ENCODE measurements around the gene THSD8.

Gene THSD8

DNA sequence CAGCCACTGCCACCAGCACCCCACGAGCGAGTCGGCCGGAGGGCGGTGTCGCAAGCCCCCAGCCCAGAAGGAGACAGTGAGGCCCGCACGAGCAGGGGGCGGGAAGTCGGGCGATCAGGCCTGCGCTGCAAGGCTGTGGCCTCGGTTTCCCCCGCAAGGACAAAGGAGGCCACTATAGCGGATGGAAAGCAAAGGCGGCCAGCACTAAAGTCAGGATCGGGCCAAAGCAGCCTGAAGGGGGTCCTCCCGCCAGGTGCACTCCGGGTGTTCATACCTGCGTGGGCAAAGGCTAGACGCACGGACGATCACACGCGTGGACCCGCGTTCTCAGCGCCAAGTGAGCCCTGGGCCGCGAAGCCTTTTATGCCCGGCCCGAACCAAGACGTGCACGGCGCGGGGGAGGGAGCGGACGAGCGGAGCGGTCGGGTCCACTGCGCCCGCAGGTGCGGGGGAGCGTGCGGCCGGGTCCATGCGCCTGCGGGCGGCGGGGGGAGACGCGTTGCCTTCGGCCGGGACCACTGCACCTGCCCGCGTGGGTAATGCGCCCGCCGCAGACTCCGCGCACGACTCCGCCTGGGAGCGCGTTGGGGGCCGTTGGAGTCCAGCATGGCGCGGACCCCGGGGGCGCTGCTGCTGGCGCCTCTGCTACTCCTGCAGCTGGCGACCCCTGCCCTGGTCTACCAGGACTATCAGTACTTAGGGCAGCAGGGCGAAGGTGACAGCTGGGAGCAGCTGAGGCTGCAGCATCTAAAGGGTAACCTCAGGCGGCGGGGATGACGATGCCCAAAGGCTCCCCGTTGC lies at the start of gene THSD8, which contains the start of gene PRDX2:
Gene THSD8, plus strand, starts transcription at position 604 of the 801 bp plus-strand sequence. Its CDS starts 3 bp downstream, at position 607.
Gene PRDX2, minus strand, starts transcription at position 335 of the 801 bp plus-strand sequence. CDS start 539 bp downstream, outside the sequence.
- no peak for DNase-seq (ENCODE audit: low spot score)

DNA sequence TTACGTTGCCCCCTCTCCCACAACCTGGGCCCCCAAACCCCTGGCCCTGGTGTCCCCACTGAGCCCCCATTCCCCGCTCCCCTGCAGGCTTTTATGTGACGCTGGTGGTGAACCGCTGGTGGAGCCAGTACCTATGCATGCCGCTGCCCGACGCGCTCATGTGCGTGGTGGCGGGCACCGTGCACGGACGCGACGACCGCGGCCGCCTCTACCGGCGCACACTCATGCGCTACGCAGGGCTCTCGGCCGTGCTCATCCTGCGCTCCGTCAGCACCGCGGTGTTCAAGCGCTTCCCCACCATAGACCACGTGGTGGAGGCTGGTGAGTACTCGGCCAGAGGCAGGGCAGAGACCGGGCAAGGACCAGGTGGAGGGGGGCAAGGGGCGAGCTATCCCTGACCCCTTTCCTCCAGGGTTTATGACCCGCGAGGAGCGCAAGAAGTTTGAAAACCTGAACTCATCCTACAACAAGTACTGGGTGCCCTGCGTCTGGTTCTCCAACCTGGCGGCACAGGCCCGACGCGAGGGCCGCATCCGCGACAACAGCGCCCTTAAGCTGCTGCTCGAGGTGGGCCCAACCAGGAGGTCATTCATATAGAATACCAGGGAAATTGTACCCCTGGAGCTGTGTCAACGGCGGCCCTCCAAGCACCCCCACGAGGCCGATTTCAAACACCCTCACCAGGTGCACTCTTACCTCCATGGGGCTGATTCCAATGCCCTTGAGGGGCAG lies 47.2 kb upstream of the THSD8 start:
- no peak for DNase-seq (ENCODE audit: low spot score)

DNA sequence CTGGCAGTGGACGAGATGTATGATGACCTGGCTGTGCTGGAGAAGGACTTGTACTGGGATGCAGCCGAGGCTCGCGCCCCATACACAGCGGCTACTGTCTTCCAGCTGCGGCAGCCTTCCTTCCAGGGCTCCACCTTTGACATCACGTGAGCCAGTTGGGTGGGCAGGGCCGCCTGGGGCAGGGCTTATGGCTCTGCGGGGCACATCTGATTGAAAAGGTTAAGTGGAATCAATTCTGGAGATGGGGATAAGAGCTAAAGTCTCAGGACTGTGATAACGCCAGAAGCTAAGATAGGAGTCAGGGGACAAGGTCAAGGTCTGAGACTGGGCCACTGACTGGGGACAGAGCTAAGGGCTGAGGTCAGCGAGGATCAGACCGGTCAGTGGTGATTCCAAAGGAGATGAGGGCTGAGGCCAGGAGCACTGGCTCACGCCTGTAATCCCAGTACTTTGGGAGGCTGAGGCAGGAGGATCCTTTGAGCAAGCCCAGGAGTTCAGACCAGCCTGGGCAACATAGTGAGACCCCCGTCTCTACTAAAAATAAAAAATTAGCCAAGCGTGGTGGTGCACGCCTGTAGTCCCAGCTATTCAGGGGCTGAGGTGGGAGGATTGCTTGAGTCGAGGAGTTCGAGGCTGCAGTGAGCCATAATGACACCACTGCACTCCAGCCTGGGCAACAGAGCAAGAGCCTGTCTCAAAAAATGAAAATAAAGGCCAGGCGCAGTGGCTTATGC lies 45.6 kb upstream of the THSD8 start:
- DNase-seq (ENCODE audit: low spot score) = no peak

DNA sequence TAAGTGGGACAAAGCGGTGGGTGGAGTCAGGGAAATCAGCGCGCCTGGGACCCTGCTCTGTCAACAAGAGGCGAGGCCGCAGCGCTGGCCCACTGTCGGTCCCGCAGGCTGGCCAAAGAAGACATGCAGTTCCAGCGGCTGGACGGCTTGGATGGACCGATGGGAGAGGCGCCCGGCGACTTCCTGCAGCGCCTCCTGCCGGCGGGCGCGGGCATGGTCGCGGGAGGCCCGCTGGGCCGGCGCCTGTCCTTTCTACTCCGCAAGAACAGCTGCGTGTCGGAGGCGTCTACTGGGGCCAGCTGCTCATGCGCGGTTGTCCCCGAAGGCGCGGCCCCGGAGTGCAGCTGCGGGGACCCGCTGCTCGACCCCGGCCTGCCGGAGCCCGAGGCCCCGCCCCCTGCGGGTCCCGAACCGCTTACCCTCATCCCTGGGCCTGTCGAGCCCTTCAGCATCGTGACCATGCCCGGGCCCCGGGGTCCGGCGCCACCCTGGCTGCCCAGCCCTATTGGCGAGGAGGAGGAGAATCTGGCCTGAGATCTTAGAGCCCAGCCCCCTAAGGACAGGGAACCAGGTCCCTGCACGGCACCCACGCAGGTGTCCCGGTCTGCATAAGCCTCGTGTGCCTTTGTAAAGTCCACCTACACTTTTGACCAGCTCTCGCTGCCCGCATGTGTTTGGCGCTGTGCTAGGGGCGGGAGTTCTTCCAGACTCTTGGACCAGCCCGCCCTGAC lies 44.2 kb upstream of the THSD8 start:
- DNase-seq (ENCODE audit: low spot score) = peak; percentile 54

DNA sequence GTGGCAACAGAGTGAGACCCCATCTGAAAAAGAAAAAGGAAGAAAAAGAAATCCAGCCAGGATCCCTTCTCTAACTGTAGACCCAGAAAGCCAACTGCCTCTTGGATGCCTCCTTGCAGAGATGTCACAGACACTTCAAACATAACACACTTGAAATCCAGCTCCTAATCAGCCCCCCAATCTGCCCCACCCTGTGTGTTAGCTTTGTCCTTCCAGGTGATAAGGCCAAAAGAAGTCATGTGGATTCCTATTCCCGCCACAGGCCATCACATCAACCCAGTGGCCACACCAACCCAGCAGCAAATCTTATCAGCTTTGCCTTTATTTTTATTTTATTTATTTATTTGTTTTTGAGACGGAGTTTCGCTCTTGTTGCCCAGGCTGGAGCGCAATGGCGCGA lies 42.2 kb upstream of the THSD8 start:
- DNase-seq (ENCODE audit: low spot score) = no peak

DNA sequence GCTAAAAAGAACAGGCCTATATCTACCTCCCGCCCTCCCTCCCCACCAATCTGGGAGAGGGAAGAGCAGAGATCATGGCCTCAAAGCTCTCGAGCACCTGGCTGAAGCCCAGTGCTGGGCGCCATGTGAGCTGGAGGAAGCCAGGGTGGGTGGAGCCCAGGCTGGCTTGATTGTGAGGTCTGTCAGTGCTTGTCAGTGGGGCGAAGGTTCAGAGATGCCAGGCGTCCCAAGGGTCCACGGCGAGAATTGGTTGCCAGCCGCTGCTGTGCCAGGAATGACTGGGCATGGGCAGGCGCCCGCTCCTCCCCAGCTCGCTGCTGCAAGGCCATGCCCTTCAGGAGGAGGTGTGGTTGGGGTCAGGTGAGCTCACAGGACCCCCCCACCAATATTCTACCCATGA lies 38.8 kb upstream of the THSD8 start:
- no peak for DNase-seq (ENCODE audit: low spot score)

DNA sequence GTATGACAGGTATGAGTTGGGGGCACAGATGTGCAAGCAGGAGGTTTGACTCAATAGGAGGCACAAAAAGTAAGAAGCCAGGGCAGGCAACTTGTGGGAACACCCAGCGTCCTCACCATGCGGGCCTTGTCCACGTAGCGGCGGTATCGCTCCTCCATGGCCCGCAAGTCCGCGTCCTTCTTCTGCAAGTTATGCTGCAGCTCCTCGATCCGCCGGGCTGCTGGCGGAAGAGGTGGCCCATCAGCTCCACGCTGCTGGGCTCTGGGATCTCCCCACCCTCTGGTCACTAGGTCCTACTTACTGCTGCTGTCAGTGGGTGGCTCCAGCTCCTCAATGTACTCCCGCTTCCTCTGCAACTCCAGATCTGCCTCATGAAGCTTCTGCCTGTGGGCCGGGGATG lies 37.2 kb upstream of the THSD8 start:
- no peak for DNase-seq (ENCODE audit: low spot score)

DNA sequence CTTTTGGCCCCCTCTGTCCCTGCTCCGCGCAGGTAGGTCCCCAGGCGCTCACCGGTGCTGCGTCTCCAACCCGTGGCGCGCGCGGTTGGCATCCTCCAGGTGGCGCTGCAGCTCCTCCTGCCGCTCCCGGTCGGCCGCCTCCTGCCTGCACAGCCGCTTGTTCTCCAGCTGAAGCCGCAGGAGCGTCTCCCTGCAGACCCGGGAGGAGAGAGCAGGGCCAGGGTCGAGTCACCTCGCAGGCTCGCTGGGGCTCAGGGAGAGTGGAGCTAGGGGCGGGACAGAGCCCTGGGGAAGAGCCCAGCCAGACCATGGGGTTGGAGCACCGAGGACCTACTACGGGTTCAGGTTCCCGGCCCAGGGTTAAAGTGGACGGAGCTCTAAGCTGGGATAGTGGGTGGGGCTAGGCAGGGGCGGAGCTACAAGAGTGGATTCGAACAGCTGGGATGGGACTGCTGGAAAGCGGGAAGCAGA lies 35.8 kb upstream of the THSD8 start:
- no peak for DNase-seq (ENCODE audit: low spot score)

DNA sequence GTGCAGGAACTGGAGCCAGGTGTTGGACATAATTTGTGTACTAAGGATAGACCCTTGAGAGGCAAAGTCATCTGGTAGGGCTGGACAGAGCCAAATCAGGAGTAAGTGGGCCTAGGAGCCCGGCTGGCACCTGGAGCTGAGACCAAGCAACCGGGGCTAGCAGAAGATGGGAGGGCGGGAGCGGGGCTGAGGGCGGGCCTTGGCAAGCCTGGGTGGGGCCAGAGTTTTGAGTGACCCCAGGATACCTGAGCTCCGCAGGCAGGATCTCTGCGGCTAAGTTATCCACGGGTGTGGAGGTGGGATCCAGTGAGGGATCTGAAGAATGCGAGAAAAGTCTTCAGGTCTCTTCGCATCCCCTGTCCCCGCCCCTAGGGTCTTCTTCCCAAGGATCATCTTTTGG lies 34.7 kb upstream of the THSD8 start:
- no peak for DNase-seq (ENCODE audit: low spot score)

DNA sequence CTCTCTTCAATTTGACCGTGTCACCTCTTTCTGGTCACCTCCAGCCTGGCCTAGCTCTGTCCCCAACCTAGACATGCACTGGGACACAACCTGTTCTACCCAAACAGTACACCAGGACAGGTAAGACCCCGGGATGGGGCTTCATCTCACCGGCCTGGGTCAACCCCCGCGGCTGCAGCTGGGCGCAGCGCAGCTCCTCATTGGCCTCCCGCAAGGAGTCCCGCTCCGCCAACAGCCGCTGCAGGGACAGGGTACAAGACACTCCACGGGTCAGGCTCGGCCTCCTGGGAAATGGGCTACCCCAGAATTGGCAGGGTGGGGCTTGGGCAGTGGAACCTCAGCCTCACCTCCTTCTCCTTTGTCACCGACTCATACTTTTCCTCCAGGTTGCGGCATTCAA lies 34.2 kb upstream of the THSD8 start:
- no peak for DNase-seq (ENCODE audit: low spot score)

DNA sequence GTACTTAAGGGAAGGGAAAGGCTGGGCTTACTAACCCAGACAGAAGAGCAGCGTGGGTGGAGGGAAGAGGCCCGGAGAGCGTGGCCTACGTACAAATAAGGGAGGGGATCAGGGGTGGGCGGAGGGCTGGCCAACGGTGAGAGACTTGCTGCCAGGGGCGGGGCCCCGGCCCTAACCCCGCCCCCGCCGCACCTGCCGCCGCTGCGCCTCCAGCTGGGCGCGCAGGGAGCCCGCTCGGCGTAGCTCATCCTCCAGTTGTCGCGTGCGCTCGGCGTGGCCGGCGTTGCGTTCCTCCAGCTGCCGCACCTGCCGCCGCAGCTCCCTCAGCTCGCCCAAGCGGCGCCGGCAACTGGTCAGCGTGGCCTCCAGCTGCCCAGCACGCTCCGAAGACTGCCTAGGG lies 32.2 kb upstream of the THSD8 start:
- DNase-seq (ENCODE audit: low spot score) = no peak

DNA sequence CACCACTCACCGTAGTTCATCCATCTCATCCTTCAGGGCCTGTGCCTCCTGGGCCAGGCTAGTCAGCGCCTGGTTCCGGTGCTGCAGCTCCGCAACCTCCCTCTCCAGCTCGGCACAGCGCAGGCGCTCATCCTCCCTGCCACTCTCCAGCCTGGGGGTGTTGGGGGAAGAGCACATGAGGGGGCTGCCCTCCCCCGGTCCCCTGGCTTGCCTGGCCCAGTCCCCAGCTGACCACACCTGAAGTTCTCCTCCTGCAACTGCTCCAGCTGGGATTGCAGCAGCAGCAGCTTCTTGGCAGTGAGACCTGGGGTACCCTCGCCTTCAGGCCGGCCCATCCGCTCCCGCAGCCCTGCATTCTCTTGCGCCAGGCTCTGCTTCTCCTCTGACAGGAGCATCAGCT lies 30.9 kb upstream of the THSD8 start:
- no peak for DNase-seq (ENCODE audit: low spot score)

DNA sequence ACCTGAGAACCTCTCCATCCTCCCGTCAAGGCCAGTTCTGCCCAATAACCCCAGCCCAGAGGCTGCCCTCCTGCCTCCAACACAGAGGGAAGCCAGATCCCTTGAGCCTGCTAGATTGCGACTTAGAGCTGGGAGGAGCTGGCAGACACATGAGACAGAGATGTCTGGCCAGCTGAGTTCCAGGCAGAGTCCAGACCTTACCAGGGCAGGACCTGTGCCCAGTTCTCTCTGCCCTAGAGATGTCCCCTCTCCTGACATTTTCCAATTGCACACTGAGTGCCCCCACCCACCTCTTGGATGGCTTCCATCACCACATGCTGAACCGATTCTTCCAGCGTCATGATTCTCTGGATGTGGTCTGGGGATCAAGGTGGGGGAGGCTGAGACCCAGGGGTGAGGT lies 29.5 kb upstream of the THSD8 start:
- DNase-seq (ENCODE audit: low spot score) = no peak

DNA sequence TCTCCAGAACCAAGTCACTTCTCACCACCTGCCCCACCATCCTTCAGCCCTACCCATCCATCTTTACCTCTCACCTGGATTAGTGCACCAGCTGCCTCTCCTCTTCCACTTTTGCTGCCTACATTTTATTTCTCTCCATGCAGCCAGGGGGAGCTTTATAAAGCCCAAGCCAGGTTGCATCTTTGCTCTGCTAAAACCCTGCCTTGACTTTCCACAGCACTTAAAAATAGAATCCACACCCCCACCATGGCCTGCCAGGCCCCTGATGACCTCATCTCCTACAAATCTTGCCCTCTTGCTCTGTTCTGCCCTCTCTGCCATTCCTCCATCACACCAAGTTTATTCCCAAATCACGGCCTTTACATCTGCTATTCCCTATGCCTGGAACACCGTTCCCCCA lies 28.3 kb upstream of the THSD8 start:
- DNase-seq (ENCODE audit: low spot score) = no peak

DNA sequence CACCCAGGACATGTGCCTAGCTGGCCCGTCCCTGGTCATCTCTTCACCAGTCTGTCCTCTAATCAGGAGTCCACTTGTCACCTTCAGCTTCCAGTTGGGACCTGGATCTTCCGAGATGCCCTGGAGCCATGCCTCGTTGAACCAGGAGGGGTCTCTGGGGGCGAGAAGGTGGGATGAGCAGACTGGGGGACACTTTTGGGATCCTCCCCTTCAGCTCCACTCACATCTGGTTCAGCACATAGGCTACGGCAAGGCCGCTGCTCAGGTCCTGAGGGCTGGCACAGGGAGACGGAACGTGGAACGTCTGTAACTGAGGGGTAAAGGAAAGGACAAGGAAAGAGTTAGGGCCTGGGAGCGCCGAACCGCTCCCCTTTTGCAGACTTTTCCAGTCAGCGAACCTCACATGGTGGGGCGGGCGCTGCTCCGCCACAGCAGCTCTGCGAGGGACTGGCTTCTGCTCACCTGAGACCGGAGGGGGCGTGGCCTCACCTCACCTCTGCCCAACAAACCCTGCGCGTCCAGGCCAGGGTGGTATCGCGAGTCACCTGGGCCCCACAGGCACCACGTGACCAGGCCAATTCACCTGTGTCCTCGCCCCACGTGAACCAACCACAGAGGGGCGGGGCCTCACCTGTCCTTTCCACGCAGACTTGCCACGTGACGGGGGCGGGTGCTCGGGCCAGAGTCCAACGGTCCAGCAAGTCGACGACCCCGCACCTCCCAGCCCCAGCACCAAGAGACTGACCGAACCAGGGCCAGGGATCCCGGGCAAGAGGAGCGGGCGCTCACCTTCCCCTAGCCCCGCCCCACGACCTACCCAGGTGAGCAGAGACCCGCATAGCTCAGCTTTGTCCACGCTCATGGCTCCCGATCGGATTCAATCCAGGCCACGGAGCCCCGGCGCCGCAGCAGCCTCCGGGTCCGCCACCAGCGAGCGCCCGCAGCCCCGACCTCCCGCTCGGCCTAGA lies 27.0 kb upstream of the THSD8 start, which contains the start of gene HOOK2:
Gene HOOK2, minus strand, starts transcription at position 965 of the 968 bp plus-strand sequence. Its CDS starts 103 bp downstream, at position 862.
- no peak for DNase-seq (ENCODE audit: low spot score)

DNA sequence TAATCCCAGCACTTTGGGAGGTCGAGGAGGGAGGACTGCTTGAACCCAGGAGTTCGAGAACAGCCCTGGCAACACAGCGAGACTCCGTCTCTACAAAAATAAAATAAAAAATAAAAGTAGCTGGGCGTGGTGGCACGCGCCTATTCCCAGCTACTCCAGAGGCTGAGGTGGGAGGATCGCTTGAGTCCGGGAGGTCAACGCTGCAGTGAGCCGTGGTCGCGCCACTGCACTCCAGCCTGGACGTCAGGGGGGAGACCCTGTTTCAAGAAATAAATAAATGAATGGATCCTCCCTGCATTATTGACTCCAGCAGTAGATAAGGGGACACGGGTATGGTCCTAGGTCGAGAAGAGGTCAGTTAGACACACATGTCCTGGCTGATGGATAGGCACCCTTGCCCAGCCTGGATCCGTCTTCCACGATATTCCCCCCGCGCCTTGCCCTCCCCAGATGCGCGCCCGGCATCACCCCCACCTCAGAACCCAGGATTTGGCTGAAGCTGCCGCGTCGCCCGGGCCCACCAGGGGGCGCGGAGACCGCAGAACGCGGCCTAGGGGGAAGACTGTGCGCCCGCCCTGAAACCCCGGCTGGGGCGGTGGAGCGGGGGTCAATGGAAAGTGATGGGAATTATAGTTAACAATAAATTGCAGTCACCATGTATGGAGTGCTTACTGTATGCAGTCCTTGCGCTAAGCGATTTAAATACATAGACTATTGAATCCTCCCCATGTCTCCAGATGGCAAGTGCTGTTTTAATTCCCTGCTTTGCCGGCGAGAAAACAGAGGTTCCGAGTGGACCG lies 24.5 kb upstream of the THSD8 start:
- DNase-seq (ENCODE audit: low spot score) = no peak

DNA sequence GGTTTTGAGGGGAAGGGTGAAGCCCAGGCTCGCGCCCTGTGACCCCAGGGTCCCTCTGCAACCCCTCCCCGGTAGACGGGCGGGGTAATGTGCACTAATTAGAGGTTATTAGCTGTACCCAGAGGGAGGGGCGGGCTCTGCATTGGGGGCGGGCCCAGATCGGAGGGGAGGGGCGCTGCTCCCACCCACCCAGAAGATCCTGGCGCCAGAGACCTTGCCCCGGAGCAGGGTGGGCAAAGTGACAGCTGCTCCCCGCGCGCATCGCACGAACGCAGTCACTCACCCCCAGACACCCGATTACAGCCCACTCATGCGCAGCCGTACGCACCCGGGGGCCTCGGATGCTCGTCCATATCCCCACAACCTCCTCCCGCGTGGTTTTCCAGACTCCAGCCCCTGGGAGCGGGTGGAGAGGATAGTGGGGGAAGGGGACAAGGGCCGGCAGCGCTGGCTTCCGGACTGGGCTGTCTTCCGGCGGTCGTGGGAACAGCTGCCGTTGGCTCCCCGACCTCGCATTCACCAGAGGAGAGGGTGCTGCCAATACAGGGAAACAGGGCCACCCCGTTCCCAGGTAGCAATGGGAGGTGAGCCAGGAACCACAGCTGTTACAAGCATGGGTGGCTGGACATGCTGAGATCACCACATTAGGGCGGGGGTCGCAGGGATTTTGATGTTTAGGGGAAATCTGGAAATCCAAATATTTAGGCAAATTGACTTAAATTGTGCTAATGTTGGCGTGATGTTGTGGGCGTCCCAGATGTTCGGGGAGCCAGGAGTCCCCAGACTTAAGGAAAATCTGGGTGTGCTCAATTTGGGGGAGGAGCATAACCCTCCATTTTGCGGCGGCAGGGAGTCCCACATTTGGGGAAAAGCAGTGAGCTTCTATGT lies 23.6 kb upstream of the THSD8 start:
- DNase-seq (ENCODE audit: low spot score) = no peak

DNA sequence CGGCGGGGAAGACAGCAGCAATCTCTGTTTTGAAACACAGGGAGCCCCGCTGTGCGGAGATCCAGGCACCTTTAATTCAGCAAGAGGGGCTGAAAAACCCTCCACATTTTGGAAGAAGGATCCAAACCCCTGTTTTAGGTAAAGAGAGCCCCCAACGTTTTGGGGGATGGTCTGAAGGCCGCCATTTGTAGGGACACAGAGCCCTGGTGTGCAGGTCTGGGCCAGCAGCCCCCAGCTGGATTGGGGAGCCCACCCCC lies 23.0 kb upstream of the THSD8 start:
- DNase-seq (ENCODE audit: low spot score) = no peak

All from COLO829 (cell line).